Activated T-cell treated with anti-CD3 and anti-CD28 coated beads for 4 hours (primary cell): ENCODE results near the gene PPP3CA.

Experiments used
- DNase-seq: peaks from one replicate; pipeline ENCODE4 v3.0.0-alpha.2; 2020

Gene PPP3CA

GRCh38 chr4:101347267-101347556, at the start of gene PPP3CA:
Gene PPP3CA, minus strand, starts transcription at chr4:101347526.
- no peak for DNase-seq

- DNase-seq, result no peak
Observed at GRCh38 chr4:101393256-101393655, 45.9 kb upstream of the PPP3CA start.

- DNase-seq, result no peak
Observed at GRCh38 chr4:101370663-101371210, 23.4 kb upstream of the PPP3CA start.

- DNase-seq, result no peak
Observed at GRCh38 chr4:101367201-101367600, 19.9 kb upstream of the PPP3CA start.

- no peak for DNase-seq
Observed at GRCh38 chr4:101366331-101366730, 19.0 kb upstream of the PPP3CA start.

- DNase-seq, result no peak
Observed at GRCh38 chr4:101357751-101358150, 10.4 kb upstream of the PPP3CA start.

- no peak for DNase-seq
Observed at GRCh38 chr4:101356928-101357327, 9.6 kb upstream of the PPP3CA start.

- DNase-seq, result no peak
Observed at GRCh38 chr4:101355767-101356702, 8.7 kb upstream of the PPP3CA start.

- no peak for DNase-seq
Observed at GRCh38 chr4:101355246-101355645, 7.9 kb upstream of the PPP3CA start.

- DNase-seq, result no peak
Observed at GRCh38 chr4:101349801-101350064, 2.4 kb upstream of the PPP3CA start.

GRCh38 chr4:101348995-101349800, 1.9 kb upstream of the PPP3CA start:
- no peak for DNase-seq

- no peak for DNase-seq
Observed at GRCh38 chr4:101348367-101348827, 1.1 kb upstream of the PPP3CA start.

- peak; percentile 99 for DNase-seq
Observed at GRCh38 chr4:101347557-101348366, 436 bp upstream of the PPP3CA start.

GRCh38 chr4:101346351-101347266, 717 bp downstream of the PPP3CA start:
- peak; percentile 47 for DNase-seq

- peak; percentile 41 for DNase-seq
Observed at GRCh38 chr4:101345596-101346350, 1.6 kb downstream of the PPP3CA start.

GRCh38 chr4:101345271-101345595, 2.1 kb downstream of the PPP3CA start:
- no peak for DNase-seq

GRCh38 chr4:101339332-101339731, 8.0 kb downstream of the PPP3CA start:
- DNase-seq, result no peak

- no peak for DNase-seq
Observed at GRCh38 chr4:101337688-101338087, 9.6 kb downstream of the PPP3CA start.

GRCh38 chr4:101334963-101335572, 12.3 kb downstream of the PPP3CA start:
- DNase-seq, result no peak

GRCh38 chr4:101332424-101332823, 14.9 kb downstream of the PPP3CA start:
- no peak for DNase-seq

GRCh38 chr4:101331017-101331416, 16.3 kb downstream of the PPP3CA start:
- no peak for DNase-seq
